ENCODE measurements around the gene TSPY9. TPM values are rescaled to one million over a fixed set of nuclear protein-coding genes. Genes with fewer than 3 reads are reported as not detected.

Gene TSPY9
- total RNA-seq: not detected

GRCh38 chrY:9486967-9487366 is at the start of gene TSPY9:
TSS of gene TSPY9 (plus strand) at chrY:9487267. CDS start at chrY:9487313, 46 bp downstream.

DNA sequence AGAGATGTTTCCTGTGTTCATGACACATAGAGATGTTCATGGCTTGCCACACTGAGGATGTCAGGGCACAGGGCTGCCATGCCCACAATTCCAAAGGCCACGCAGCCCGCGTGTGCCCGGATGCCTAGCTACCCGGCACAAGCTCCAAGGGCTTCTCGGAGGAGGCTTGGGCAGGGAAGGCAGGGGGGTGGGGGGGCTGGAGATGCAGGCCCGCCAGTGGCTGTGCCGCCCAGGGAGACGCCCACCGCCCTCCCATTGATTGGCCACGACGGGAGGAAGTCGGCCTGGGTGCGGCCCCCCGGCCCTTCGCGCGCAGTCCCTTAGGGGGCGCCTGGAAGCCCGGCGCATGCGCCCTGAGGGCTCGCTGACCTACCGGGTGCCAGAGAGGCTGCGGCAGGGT is 20.4 kb upstream of the TSPY9 start, which contains the start of gene TSPY1:
TSPY1 (plus strand) TSS at position 301 of the 400 bp plus-strand sequence; CDS start at position 347, 46 bp downstream.

DNA sequence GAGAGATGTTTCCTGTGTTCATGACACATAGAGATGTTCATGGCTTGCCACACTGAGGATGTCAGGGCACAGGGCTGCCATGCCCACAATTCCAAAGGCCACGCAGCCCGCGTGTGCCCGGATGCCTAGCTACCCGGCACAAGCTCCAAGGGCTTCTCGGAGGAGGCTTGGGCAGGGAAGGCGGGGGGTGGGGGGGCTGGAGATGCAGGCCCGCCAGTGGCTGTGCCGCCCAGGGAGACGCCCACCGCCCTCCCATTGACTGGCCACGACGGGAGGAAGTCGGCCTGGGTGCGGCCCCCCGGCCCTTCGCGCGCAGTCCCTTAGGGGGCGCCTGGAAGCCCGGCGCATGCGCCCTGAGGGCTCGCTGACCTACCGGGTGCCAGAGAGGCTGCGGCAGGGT is 40.5 kb downstream of the TSPY9 start, which contains the start of gene TSPY10:
TSPY10 (plus strand) TSS at position 301 of the 400 bp plus-strand sequence; CDS start at position 347, 46 bp downstream.

Other genes with a start within 250 kb of the TSPY9 start
- gene TSPY4, start 149.8 kb upstream of the TSPY9 start, total RNA-seq: not detected
- gene TSPY8, start 129.5 kb upstream of the TSPY9 start, total RNA-seq: not detected
- gene TSPY3, start 88.8 kb upstream of the TSPY9 start, total RNA-seq: not detected
- not detected for gene TSPY1, start 20.3 kb upstream of the TSPY9 start, total RNA-seq
- not detected for gene TSPY10, start 40.6 kb downstream of the TSPY9 start, total RNA-seq

All from activated naive CD4-positive, alpha-beta T cell treated with anti-CD3 and anti-CD28 coated beads, Interleukin-2, amount 10 ng/mL, durations not matched to agents 5 hours and 36 hours (primary cell).